Nephron progenitor cell (in vitro differentiated cells): ENCODE data around the gene GABRA6.
"Not testable (repeated sequence)": the region's sequence is repeated elsewhere in the genome, so short reads cannot be mapped to it uniquely, and the experiment has no call there.

Experiments
- DNase-seq: peaks from one replicate; pipeline ENCODE4 v3.0.0; 2021
- H3K27ac Mint-ChIP-seq: 2 replicates; pipeline ENCODE4 v1.8.0; 2021; ENCODE audit warnings: mild to moderate bottlenecking, moderate library complexity, mixed read lengths
- H3K27me3 Mint-ChIP-seq: 2 replicates; pipeline ENCODE4 v1.8.0; 2021; ENCODE audit warnings: mild to moderate bottlenecking, low read depth, mixed read lengths; ENCODE audit not compliant: poor library complexity
- H3K36me3 Mint-ChIP-seq: 2 replicates; pipeline ENCODE4 v1.8.0; 2021; ENCODE audit warnings: low read depth, mixed read lengths
- H3K4me1 Mint-ChIP-seq: 2 replicates; pipeline ENCODE4 v1.8.0; 2021; ENCODE audit warnings: mixed read lengths
- H3K4me3 Mint-ChIP-seq: 2 replicates; pipeline ENCODE4 v1.8.0; 2021; ENCODE audit warnings: mild to moderate bottlenecking, moderate library complexity, mixed read lengths
- H3K9me3 Mint-ChIP-seq: 2 replicates; pipeline ENCODE4 v1.8.0; 2021; ENCODE audit warnings: mild to moderate bottlenecking, moderate library complexity, mixed read lengths
- CTCF ChIP-seq: fragments of 200-600 bp; sonication (generic); IDR thresholded peaks from 2 replicates; pipeline ENCODE4 v1.5.0; 2021; ENCODE audit warnings: antibody characterized with exemption

The GABRA6 gene

GRCh38 chr5:161685461-161685860 is at the start of gene GABRA6:
GABRA6 (plus strand) TSS chr5:161685721; CDS start chr5:161685990, 269 bp downstream.
- DNase-seq, result no peak
- no peak for TF ChIP-seq CTCF
- Mint-ChIP-seq H3K27me3 (peaks cover 2% of the 10 kb centered on the region), H3K9me3 (no peaks in the 10 kb centered on the region), H3K36me3 (no peaks in the 10 kb centered on the region), H3K27ac (no peak within 1 kb of the TSS), H3K4me3 (no peak within 1 kb of the TSS), H3K4me1 (no peaks in the 10 kb centered on the region)

- H3K27ac Mint-ChIP-seq, result no peak overlapping the region
- no peaks in the 10 kb centered on the region for H3K4me1 Mint-ChIP-seq
- DNase-seq, result no peak
- no peaks in the 10 kb centered on the region for H3K36me3 Mint-ChIP-seq
- no peaks in the 10 kb centered on the region for H3K9me3 Mint-ChIP-seq
- TF ChIP-seq CTCF, result no peak
- peaks cover 3% of the 10 kb centered on the region for H3K27me3 Mint-ChIP-seq
- no peak overlapping the region for H3K4me3 Mint-ChIP-seq
Observed at GRCh38 chr5:161637591-161637990, 47.9 kb upstream of the GABRA6 start.

- Mint-ChIP-seq H3K36me3 (no peaks in the 10 kb centered on the region), H3K4me3 (no peak overlapping the region), H3K4me1 (no peaks in the 10 kb centered on the region), H3K27ac (no peak overlapping the region), H3K27me3 (no peaks in the 10 kb centered on the region), H3K9me3 (no peaks in the 10 kb centered on the region)
- no peak for TF ChIP-seq CTCF
- no peak for DNase-seq
Observed at GRCh38 chr5:161641444-161641843, 44.1 kb upstream of the GABRA6 start.

GRCh38 chr5:161645264-161645663 is 40.3 kb upstream of the GABRA6 start:
- Mint-ChIP-seq H3K27ac (no peak overlapping the region), H3K27me3 (no peaks in the 10 kb centered on the region), H3K4me1 (no peaks in the 10 kb centered on the region), H3K9me3 (no peaks in the 10 kb centered on the region), H3K4me3 (no peak overlapping the region), H3K36me3 (no peaks in the 10 kb centered on the region)
- no peak for TF ChIP-seq CTCF
- DNase-seq, result no peak

DNA sequence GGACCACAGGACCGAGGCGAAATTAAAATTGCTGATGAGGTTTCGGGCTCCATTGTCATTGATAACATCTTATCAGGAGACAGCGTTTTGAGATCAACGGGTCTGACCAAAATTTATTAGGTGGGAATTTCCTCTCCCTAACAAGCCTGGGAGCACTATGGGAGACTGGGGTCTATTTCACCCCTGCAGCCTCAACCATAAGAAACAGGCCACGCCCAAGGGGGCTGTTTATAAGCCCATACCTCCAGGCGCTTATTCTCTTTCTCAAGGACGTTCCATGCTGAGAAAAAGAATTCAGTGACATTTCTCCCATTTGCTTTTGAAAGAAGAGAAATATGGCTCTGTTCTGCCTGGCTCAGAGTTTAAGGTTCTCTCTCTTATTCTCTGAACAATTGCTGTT is 33.6 kb upstream of the GABRA6 start:
- not testable (repeated sequence) for DNase-seq, H3K36me3 Mint-ChIP-seq, H3K27me3 Mint-ChIP-seq, H3K4me1 Mint-ChIP-seq, H3K27ac Mint-ChIP-seq, H3K4me3 Mint-ChIP-seq
- peaks cover 23% of the 10 kb centered on the region for H3K9me3 Mint-ChIP-seq

DNA sequence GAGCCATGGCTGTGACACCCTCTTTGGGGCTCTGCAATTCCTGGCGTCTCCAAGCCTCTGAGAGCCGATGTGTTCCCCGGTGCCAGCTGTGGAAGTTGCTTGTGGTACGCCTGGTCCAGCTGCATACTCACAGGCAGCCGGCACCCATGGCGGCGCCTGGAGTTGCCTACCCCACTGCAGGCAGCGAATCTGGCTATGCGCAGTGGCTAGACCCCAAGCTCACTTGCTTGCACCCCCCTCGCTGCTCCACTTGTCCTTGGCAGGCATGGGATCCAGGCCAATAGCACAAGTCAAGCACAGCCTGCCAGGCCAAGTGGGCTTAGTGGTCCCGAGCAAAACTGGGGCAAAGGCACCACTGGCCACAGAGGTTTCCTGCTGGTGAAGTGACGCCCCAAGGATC is 24.7 kb upstream of the GABRA6 start:
- no peak for DNase-seq
- TF ChIP-seq CTCF, result no peak
- H3K4me3 Mint-ChIP-seq, result no peak overlapping the region
- H3K36me3 Mint-ChIP-seq, result no peaks in the 10 kb centered on the region
- no peaks in the 10 kb centered on the region for H3K27me3 Mint-ChIP-seq
- H3K4me1 Mint-ChIP-seq, result no peaks in the 10 kb centered on the region
- H3K9me3 Mint-ChIP-seq, result no peaks in the 10 kb centered on the region
- no peak overlapping the region for H3K27ac Mint-ChIP-seq

DNA sequence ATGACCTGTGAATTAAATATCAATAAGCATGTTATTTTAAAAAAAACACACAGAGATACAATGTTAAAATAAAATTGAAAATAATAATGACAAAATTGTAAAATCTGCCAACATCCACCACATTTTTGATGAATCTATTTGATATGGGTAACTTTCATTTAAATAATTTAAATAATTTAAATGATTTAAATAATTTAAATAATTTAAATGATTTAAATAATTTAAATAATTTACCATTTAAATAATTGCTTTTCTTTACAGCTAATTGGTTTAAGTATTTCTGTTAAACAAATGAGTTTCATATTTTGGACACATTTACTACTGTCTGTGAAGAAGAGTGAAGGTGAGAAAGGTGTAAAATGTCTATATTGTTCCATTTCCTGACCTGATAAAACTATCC is 22.1 kb upstream of the GABRA6 start:
- Mint-ChIP-seq H3K4me1 (no peaks in the 10 kb centered on the region), H3K27ac (no peak overlapping the region), H3K36me3 (no peaks in the 10 kb centered on the region), H3K4me3 (no peak overlapping the region), H3K27me3 (no peaks in the 10 kb centered on the region), H3K9me3 (no peaks in the 10 kb centered on the region)
- no peak for DNase-seq
- TF ChIP-seq CTCF, result no peak
